DOHH2 (cell line): ENCODE results near the gene PRAMEF12.

Source experiments
- H3F3A ChIP-seq: fragments of 200-600 bp; sonication (generic), shearing (Covaris generic); 2 replicates; pipeline ENCODE4 v1.6.0; 2016; ENCODE audit warnings: antibody characterized with exemption, mild to moderate bottlenecking; ENCODE audit not compliant: control insufficient read depth, insufficient read depth
- H3K27ac ChIP-seq: fragments of 200-600 bp; sonication (generic); 2 replicates; pipeline ENCODE4 v1.5.1; 2014; ENCODE audit warnings: low read depth, mild to moderate bottlenecking, low read length, moderate library complexity
- H3K27me3 ChIP-seq: fragments of 200-600 bp; sonication (generic); 2 replicates; pipeline ENCODE4 v1.6.1; 2014; ENCODE audit warnings: mild to moderate bottlenecking, low read length, mixed read lengths; ENCODE audit not compliant: control insufficient read depth
- H3K36me3 ChIP-seq: fragments of 200-600 bp; sonication (generic); 2 replicates; pipeline ENCODE4 v1.6.1; 2014; ENCODE audit warnings: mild to moderate bottlenecking, low read length, moderate library complexity, mixed read lengths; ENCODE audit not compliant: control insufficient read depth
- H3K4me1 ChIP-seq: fragments of 200-600 bp; sonication (generic); 2 replicates; pipeline ENCODE4 v1.6.1; 2014; ENCODE audit warnings: mild to moderate bottlenecking, low read length, mixed read lengths; ENCODE audit not compliant: control insufficient read depth
- H3K4me2 ChIP-seq: fragments of 200-600 bp; sonication (generic); 2 replicates; pipeline ENCODE4 v1.6.0; 2014; ENCODE audit warnings: mild to moderate bottlenecking, low read length, moderate library complexity
- H3K4me3 ChIP-seq: fragments of 200-600 bp; sonication (generic); 2 replicates; pipeline ENCODE4 v1.5.1; 2014; ENCODE audit warnings: mild to moderate bottlenecking, low read length, mixed read lengths
- H3K79me2 ChIP-seq: fragments of 200-600 bp; sonication (generic); 2 replicates; pipeline ENCODE4 v1.6.1; 2014; ENCODE audit warnings: mild to moderate bottlenecking, low read length, mixed read lengths; ENCODE audit not compliant: control insufficient read depth
- H3K9me2 ChIP-seq: fragments of 200-600 bp; sonication (generic); replicated peaks from 2 replicates; pipeline ENCODE4 v1.6.1; 2014; ENCODE audit warnings: mild to moderate bottlenecking, low read length, mixed read lengths; ENCODE audit not compliant: control insufficient read depth
- H3K9me3 ChIP-seq: fragments of 200-600 bp; sonication (generic); 2 replicates; pipeline ENCODE4 v1.6.1; 2014; ENCODE audit warnings: antibody characterized with exemption, low read length, mixed read lengths; ENCODE audit not compliant: control insufficient read depth, insufficient read depth
- H4K20me1 ChIP-seq: fragments of 200-600 bp; sonication (generic); 2 replicates; pipeline ENCODE4 v1.6.0; 2014; ENCODE audit warnings: low read depth, mild to moderate bottlenecking, antibody characterized with exemption, low read length, moderate library complexity; ENCODE audit not compliant: control insufficient read depth, insufficient read depth
- CTCF ChIP-seq: fragments of 200-600 bp; sonication (generic); IDR thresholded peaks from one replicate; pipeline ENCODE4 v1.5.1; 2014; ENCODE audit warnings: antibody characterized with exemption, mild to moderate bottlenecking, low read depth, low read length; ENCODE audit not compliant: poor library complexity, severe bottlenecking
- EZH2phosphoT487 ChIP-seq: fragments of 200-600 bp; sonication (generic); IDR thresholded peaks from 2 replicates; pipeline ENCODE4 v1.6.1; 2017; ENCODE audit warnings: borderline replicate concordance, mild to moderate bottlenecking, antibody characterized with exemption, low read length, moderate library complexity, mixed read lengths

PRAMEF12 gene

GRCh38 chr1:12760256-12760795 is 13.2 kb upstream of the PRAMEF12 start:
- Histone ChIP-seq H3K27me3 (no peaks in the 10 kb centered on the region), H3K9me2 (no peaks in the 10 kb centered on the region), H3K4me1 (no peaks in the 10 kb centered on the region), H3K4me3 (no peak overlapping the region), H3K79me2 (no peaks in the 10 kb centered on the region), H4K20me1 (no peaks in the 10 kb centered on the region), H3K9me3 (no peaks in the 10 kb centered on the region), H3K36me3 (no peaks in the 10 kb centered on the region), H3K27ac (no peak overlapping the region), H3F3A (no peaks in the 10 kb centered on the region), H3K4me2 (no peak overlapping the region)
- peak; percentile 17 for TF ChIP-seq CTCF
- TF ChIP-seq EZH2phosphoT487 = no peak

- Histone ChIP-seq H3K4me3 (no peak overlapping the region), H3K4me1 (no peaks in the 10 kb centered on the region), H3K27me3 (0 out of 2 replicates have a peak, but pooled peaks cover 2% of the 10 kb centered on the region), H3K9me3 (no peaks in the 10 kb centered on the region), H3K4me2 (no peak overlapping the region), H3K27ac (no peak overlapping the region), H3K36me3 (no peaks in the 10 kb centered on the region), H4K20me1 (no peaks in the 10 kb centered on the region), H3K79me2 (no peaks in the 10 kb centered on the region), H3K9me2 (no peaks in the 10 kb centered on the region), H3F3A (no peaks in the 10 kb centered on the region)
- no peak for TF ChIP-seq EZH2phosphoT487
- TF ChIP-seq CTCF = no peak
These were observed 11.8 kb upstream of the PRAMEF12 start for GRCh38 chr1:12761781-12762180.

- Histone ChIP-seq H3K4me3 (no peak overlapping the region), H3K9me3 (no peaks in the 10 kb centered on the region), H3K27ac (no peak overlapping the region), H3K9me2 (no peaks in the 10 kb centered on the region), H3K27me3 (0 out of 2 replicates have a peak, but pooled peaks cover 2% of the 10 kb centered on the region), H3K4me1 (no peaks in the 10 kb centered on the region), H3K79me2 (no peaks in the 10 kb centered on the region), H3K4me2 (no peak overlapping the region), H3F3A (no peaks in the 10 kb centered on the region), H4K20me1 (no peaks in the 10 kb centered on the region), H3K36me3 (no peaks in the 10 kb centered on the region)
- TF ChIP-seq EZH2phosphoT487 (no peak), CTCF (no peak)
These were observed 10.8 kb upstream of the PRAMEF12 start for GRCh38 chr1:12762766-12763165.
